ENCODE measurements around the gene AFAP1. TPM values are rescaled to one million over a fixed set of nuclear protein-coding genes. Genes with fewer than 3 reads are reported as not detected.
"Not testable (repeated sequence)": the region's sequence is repeated elsewhere in the genome, so short reads cannot be mapped to it uniquely, and the experiment has no call there.

AFAP1 gene
- total RNA-seq, 1 experiment from 2014 or later = 42.1 TPM

DNA sequence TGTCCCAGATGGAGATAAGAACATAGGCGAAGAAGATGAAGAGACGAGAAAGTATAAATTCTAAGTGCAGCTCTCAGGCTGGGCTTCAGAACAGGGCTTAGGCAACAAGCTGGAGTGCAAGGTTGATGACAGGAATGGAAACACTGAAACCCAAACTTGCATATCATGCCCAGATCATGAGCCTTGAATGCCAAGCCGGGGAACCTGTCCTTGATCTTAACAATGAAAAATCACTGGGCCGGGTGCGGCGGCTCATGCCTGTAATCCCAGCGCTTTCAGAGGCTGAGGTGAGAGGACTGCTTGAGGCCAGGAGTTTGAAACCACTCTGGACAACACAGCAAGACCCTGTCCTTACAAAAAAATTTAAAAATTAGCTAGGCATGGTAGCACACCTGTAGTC, 17.2 kb downstream of the AFAP1 start:
- Histone ChIP-seq H4K20me1 (ENCODE audit: low read length) (peaks cover 11% of the 10 kb centered on the region; the same call in 1 of the 2 replicates), H3K9ac (ENCODE audit: low read length) (no peak overlapping the region), H2AFZ (ENCODE audit: low read length) (no peak overlapping the region), H3K9me2 (replicated peaks; ENCODE audit: low read length) (no peaks in the 10 kb centered on the region), H3K27me3 (ENCODE audit: low read length) (no peaks in the 10 kb centered on the region), H3K27ac (ENCODE audit: low read length) (no peak overlapping the region), H3K79me2 (ENCODE audit: low read length) (peaks cover 100% of the 10 kb centered on the region), H3F3A (ENCODE audit: low read length, unreplicated experiment) (no peaks in the 10 kb centered on the region), H3K9me3 (ENCODE audit: low read length) (no peaks in the 10 kb centered on the region), H3K4me2 (ENCODE audit: low read length) (no peak overlapping the region), H3K36me3 (ENCODE audit: low read depth, low read length) (no peaks in the 10 kb centered on the region; the same call in 1 of the 2 replicates), H3K4me1 (ENCODE audit: insufficient read depth, low read length) (peaks cover 14% of the 10 kb centered on the region), H3K4me3 (ENCODE audit: low read length) (no peak overlapping the region)
- intact Hi-C loops (cut with micrococcal nuclease) = loop anchor here (5.0 kb wide), 1 partner anchor 35 kb away; no protein-coding TSS in a partner anchor
- POLR2A ChIA-PET (ENCODE audit: unreplicated experiment) = no interaction called here
- TF ChIP-seq EZH2phosphoT487 (IDR thresholded peaks at IDR 0.05; ENCODE audit: borderline replicate concordance, low read length) (no peak), EZH2 (IDR thresholded peaks at IDR 0.05; ENCODE audit: low read length, unreplicated experiment) (no peak)
- TF ChIP-seq, protein P1, sequence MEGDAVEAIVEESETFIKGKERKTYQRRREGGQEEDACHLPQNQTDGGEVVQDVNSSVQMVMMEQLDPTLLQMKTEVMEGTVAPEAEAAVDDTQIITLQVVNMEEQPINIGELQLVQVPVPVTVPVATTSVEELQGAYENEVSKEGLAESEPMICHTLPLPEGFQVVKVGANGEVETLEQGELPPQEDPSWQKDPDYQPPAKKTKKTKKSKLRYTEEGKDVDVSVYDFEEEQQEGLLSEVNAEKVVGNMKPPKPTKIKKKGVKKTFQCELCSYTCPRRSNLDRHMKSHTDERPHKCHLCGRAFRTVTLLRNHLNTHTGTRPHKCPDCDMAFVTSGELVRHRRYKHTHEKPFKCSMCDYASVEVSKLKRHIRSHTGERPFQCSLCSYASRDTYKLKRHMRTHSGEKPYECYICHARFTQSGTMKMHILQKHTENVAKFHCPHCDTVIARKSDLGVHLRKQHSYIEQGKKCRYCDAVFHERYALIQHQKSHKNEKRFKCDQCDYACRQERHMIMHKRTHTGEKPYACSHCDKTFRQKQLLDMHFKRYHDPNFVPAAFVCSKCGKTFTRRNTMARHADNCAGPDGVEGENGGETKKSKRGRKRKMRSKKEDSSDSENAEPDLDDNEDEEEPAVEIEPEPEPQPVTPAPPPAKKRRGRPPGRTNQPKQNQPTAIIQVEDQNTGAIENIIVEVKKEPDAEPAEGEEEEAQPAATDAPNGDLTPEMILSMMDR (conservative IDR thresholded peaks at IDR 0.05; ENCODE audit: low read depth, low read length) = no peak
- BruUV-seq (replicated peaks) = no TSS peak
- no peak for DNase-seq
- no peak for ATAC-seq
- CTCF ChIA-PET = no interaction called here

DNA sequence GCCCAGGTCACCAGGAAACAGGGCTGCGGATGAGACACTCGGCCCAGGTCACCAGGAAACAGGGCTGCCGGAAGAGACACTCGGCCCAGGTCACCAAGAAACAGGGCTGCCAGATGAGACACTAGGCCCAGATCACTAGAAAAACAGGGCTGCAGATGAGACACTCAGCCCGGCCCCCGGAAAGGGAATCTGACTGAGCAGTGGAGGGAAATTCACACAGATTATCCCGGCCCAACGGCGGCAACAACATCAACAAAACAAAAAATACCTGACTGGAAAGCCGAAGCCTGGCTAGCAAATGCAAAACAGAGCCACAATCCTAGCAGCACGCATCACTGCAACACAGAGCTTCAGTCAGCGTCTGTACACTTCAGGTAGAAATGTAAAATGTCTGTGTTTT, 20.7 kb downstream of the AFAP1 start:
- H3K27me3 ChIP-seq (ENCODE audit: low read length) = no peaks in the 10 kb centered on the region
- ChIA-PET CTCF (no interaction called here), POLR2A (ENCODE audit: unreplicated experiment) (no interaction called here)
- no peak overlapping the region for H3K9ac ChIP-seq (ENCODE audit: low read length)
- H3K4me1 ChIP-seq (ENCODE audit: insufficient read depth, low read length) = peaks cover 8% of the 10 kb centered on the region
- H3K9me3 ChIP-seq (ENCODE audit: low read length) = no peaks in the 10 kb centered on the region
- no peak overlapping the region for H3K4me2 ChIP-seq (ENCODE audit: low read length)
- no TSS peak for BruUV-seq (replicated peaks)
- ATAC-seq (no peak), DNase-seq (no peak)
- H4K20me1 ChIP-seq (ENCODE audit: low read length) = peaks cover 12% of the 10 kb centered on the region; the same call in 1 of the 2 replicates
- no peak overlapping the region for H3K27ac ChIP-seq (ENCODE audit: low read length)
- no peak overlapping the region for H3K4me3 ChIP-seq (ENCODE audit: low read length)
- intact Hi-C loops (cut with micrococcal nuclease) = no loop called here
- H3K36me3 ChIP-seq (ENCODE audit: low read depth, low read length) = no peaks in the 10 kb centered on the region; the same call in 1 of the 2 replicates
- H3K9me2 ChIP-seq (replicated peaks; ENCODE audit: low read length) = no peaks in the 10 kb centered on the region
- no peak overlapping the region for H2AFZ ChIP-seq (ENCODE audit: low read length)
- TF ChIP-seq, protein P1 (conservative IDR thresholded peaks at IDR 0.05; ENCODE audit: low read depth, low read length) = no peak
- TF ChIP-seq EZH2 (IDR thresholded peaks at IDR 0.05; ENCODE audit: low read length, unreplicated experiment) = no peak
- TF ChIP-seq EZH2phosphoT487 (IDR thresholded peaks at IDR 0.05; ENCODE audit: borderline replicate concordance, low read length) = no peak
- H3K79me2 ChIP-seq (ENCODE audit: low read length) = peaks cover 100% of the 10 kb centered on the region
- no peaks in the 10 kb centered on the region for H3F3A ChIP-seq (ENCODE audit: low read length, unreplicated experiment)

- H3K9me2 ChIP-seq (replicated peaks; ENCODE audit: low read length); DNase-seq; H3K27me3 ChIP-seq (ENCODE audit: low read length); POLR2A ChIA-PET (ENCODE audit: unreplicated experiment); H3K27ac ChIP-seq (ENCODE audit: low read length); H3K4me3 ChIP-seq (ENCODE audit: low read length); ATAC-seq; CTCF ChIA-PET; H2AFZ ChIP-seq (ENCODE audit: low read length); intact Hi-C loops (cut with micrococcal nuclease); H3K4me2 ChIP-seq (ENCODE audit: low read length); H3K9ac ChIP-seq (ENCODE audit: low read length); H3K36me3 ChIP-seq (ENCODE audit: low read depth, low read length); BruUV-seq (replicated peaks); H3K9me3 ChIP-seq (ENCODE audit: low read length); H3K4me1 ChIP-seq (ENCODE audit: insufficient read depth, low read length); H3F3A ChIP-seq (ENCODE audit: low read length, unreplicated experiment): not testable (repeated sequence)
- peaks cover 100% of the 10 kb centered on the region for H3K79me2 ChIP-seq (ENCODE audit: low read length)
- H4K20me1 ChIP-seq (ENCODE audit: low read length) = peaks cover 15% of the 10 kb centered on the region; the same call in 1 of the 2 replicates
These were observed 21.5 kb downstream of the AFAP1 start for GRCh38 chr4:7918187-7918586.
